ENCODE data around the gene CCDC6. TPM values are rescaled to one million over a fixed set of nuclear protein-coding genes. Genes with fewer than 3 reads are reported as not detected.

The CCDC6 gene
- total RNA-seq, 1 experiment from 2014 or later = 37.6 TPM

- Histone ChIP-seq H3K4me2 (ENCODE audit: low read length) (no peak overlapping the region), H3K9me2 (replicated peaks; ENCODE audit: low read length) (no peaks in the 10 kb centered on the region), H3K79me2 (ENCODE audit: low read length) (peaks cover 13% of the 10 kb centered on the region; the same call in 1 of the 2 replicates), H3K9ac (ENCODE audit: low read length) (no peak overlapping the region), H4K20me1 (ENCODE audit: low read length) (no peaks in the 10 kb centered on the region), H3K27ac (ENCODE audit: low read length) (no peak overlapping the region), H3F3A (ENCODE audit: low read length, unreplicated experiment) (no peaks in the 10 kb centered on the region), H3K27me3 (ENCODE audit: low read length) (no peaks in the 10 kb centered on the region), H3K9me3 (ENCODE audit: low read length) (no peaks in the 10 kb centered on the region), H3K36me3 (ENCODE audit: low read depth, low read length) (peaks cover 2% of the 10 kb centered on the region), H3K4me1 (ENCODE audit: insufficient read depth, low read length) (no peaks in the 10 kb centered on the region), H2AFZ (ENCODE audit: low read length) (no peak overlapping the region), H3K4me3 (ENCODE audit: low read length) (no peak overlapping the region)
- DNase-seq (no peak), ATAC-seq (no peak)
- intact Hi-C loops (cut with micrococcal nuclease) = no loop called here
- POLR2A ChIA-PET (ENCODE audit: unreplicated experiment) = interaction anchor here (0.6 kb wide), 1 partner anchor 314 kb away, joined by 3 read pairs; no protein-coding TSS in a partner anchor
- TF ChIP-seq EZH2 (IDR thresholded peaks at IDR 0.05; ENCODE audit: low read length, unreplicated experiment) (no peak), EZH2phosphoT487 (IDR thresholded peaks at IDR 0.05; ENCODE audit: borderline replicate concordance, low read length) (no peak)
- TF ChIP-seq, protein P1, sequence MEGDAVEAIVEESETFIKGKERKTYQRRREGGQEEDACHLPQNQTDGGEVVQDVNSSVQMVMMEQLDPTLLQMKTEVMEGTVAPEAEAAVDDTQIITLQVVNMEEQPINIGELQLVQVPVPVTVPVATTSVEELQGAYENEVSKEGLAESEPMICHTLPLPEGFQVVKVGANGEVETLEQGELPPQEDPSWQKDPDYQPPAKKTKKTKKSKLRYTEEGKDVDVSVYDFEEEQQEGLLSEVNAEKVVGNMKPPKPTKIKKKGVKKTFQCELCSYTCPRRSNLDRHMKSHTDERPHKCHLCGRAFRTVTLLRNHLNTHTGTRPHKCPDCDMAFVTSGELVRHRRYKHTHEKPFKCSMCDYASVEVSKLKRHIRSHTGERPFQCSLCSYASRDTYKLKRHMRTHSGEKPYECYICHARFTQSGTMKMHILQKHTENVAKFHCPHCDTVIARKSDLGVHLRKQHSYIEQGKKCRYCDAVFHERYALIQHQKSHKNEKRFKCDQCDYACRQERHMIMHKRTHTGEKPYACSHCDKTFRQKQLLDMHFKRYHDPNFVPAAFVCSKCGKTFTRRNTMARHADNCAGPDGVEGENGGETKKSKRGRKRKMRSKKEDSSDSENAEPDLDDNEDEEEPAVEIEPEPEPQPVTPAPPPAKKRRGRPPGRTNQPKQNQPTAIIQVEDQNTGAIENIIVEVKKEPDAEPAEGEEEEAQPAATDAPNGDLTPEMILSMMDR (conservative IDR thresholded peaks at IDR 0.05; ENCODE audit: low read depth, low read length) = no peak
- BruUV-seq (replicated peaks) = no TSS peak
- CTCF ChIA-PET = no interaction called here
Measured at GRCh38 chr10:59838085-59838789, 68.1 kb downstream of the CCDC6 start.

- intact Hi-C loops (cut with micrococcal nuclease) = no loop called here
- Histone ChIP-seq H3K9me3 (ENCODE audit: low read length) (no peaks in the 10 kb centered on the region), H3K27ac (ENCODE audit: low read length) (no peak overlapping the region), H3F3A (ENCODE audit: low read length, unreplicated experiment) (no peaks in the 10 kb centered on the region), H3K4me1 (ENCODE audit: insufficient read depth, low read length) (no peaks in the 10 kb centered on the region), H3K4me3 (ENCODE audit: low read length) (no peak overlapping the region), H3K36me3 (ENCODE audit: low read depth, low read length) (peaks cover 27% of the 10 kb centered on the region), H3K79me2 (ENCODE audit: low read length) (peaks cover 13% of the 10 kb centered on the region; the same call in 1 of the 2 replicates), H3K9ac (ENCODE audit: low read length) (no peak overlapping the region), H3K27me3 (ENCODE audit: low read length) (no peaks in the 10 kb centered on the region), H2AFZ (ENCODE audit: low read length) (no peak overlapping the region), H3K4me2 (ENCODE audit: low read length) (no peak overlapping the region), H4K20me1 (ENCODE audit: low read length) (no peaks in the 10 kb centered on the region), H3K9me2 (replicated peaks; ENCODE audit: low read length) (no peaks in the 10 kb centered on the region)
- TF ChIP-seq, protein P1 (conservative IDR thresholded peaks at IDR 0.05; ENCODE audit: low read depth, low read length) = peak; percentile 21; the same call in 1 of the 2 replicates
- no peak for TF ChIP-seq EZH2 (IDR thresholded peaks at IDR 0.05; ENCODE audit: low read length, unreplicated experiment)
- TF ChIP-seq EZH2phosphoT487 (IDR thresholded peaks at IDR 0.05; ENCODE audit: borderline replicate concordance, low read length) = no peak
- ChIA-PET CTCF (no interaction called here), POLR2A (ENCODE audit: unreplicated experiment) (no interaction called here)
- BruUV-seq (replicated peaks) = no TSS peak
- ATAC-seq (no peak), DNase-seq (no peak)
Measured at GRCh38 chr10:59833810-59834209, 72.5 kb downstream of the CCDC6 start.

DNA sequence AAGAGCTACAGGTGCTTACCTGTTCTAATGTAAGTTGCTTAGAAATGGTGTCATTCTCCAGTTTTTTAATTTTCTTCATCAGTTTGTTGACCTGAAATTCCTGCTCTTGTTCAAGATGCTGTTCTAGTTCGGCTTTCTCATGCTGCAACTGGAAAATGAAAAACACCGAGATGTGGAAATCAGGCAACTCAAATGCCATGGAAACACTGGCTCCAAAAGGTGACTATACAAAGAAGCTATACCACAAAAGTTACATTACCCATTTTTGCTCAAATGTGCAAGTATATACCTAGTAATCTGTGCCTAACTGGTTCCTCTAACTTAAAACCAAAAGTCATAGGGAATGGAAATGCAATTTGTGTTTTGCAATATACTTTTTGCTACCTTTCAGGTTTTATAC lies 73.8 kb downstream of the CCDC6 start:
- no peak overlapping the region for H3K9ac ChIP-seq (ENCODE audit: low read length)
- TF ChIP-seq EZH2 (IDR thresholded peaks at IDR 0.05; ENCODE audit: low read length, unreplicated experiment) = no peak
- TF ChIP-seq, protein P1 (conservative IDR thresholded peaks at IDR 0.05; ENCODE audit: low read depth, low read length) = no peak
- no peaks in the 10 kb centered on the region for H3K4me1 ChIP-seq (ENCODE audit: insufficient read depth, low read length)
- no peaks in the 10 kb centered on the region for H3K9me3 ChIP-seq (ENCODE audit: low read length)
- H3K9me2 ChIP-seq (replicated peaks; ENCODE audit: low read length) = no peaks in the 10 kb centered on the region
- H3K27me3 ChIP-seq (ENCODE audit: low read length) = no peaks in the 10 kb centered on the region
- H3K4me2 ChIP-seq (ENCODE audit: low read length) = no peak overlapping the region
- peaks cover 27% of the 10 kb centered on the region for H3K36me3 ChIP-seq (ENCODE audit: low read depth, low read length)
- ATAC-seq = no peak
- 0 out of 2 replicates have a peak, but pooled peaks cover 5% of the 10 kb centered on the region for H3K79me2 ChIP-seq (ENCODE audit: low read length)
- BruUV-seq (replicated peaks) = no TSS peak
- no peak overlapping the region for H2AFZ ChIP-seq (ENCODE audit: low read length)
- no peak overlapping the region for H3K4me3 ChIP-seq (ENCODE audit: low read length)
- ChIA-PET POLR2A (ENCODE audit: unreplicated experiment) (interaction anchor here (0.6 kb wide), 1 partner anchor 207 kb away, joined by 6 read pairs; no protein-coding TSS in a partner anchor), CTCF (no interaction called here)
- no peak overlapping the region for H3K27ac ChIP-seq (ENCODE audit: low read length)
- no peaks in the 10 kb centered on the region for H4K20me1 ChIP-seq (ENCODE audit: low read length)
- no peak for DNase-seq
- intact Hi-C loops (cut with micrococcal nuclease) = no loop called here
- H3F3A ChIP-seq (ENCODE audit: low read length, unreplicated experiment) = no peaks in the 10 kb centered on the region
